ENCODE data around the gene AMPD3. TPM values are rescaled to one million over a fixed set of nuclear protein-coding genes. Genes with fewer than 3 reads are reported as not detected.

AMPD3 gene
- total RNA-seq, 1 donor from 2014 or later: 3.4 TPM

GRCh38 chr11:10484461-10485180, 29.6 kb downstream of the AMPD3 start:
- intact Hi-C loops (cut with DNase I): no loop called here
- no peak for DNase-seq (ENCODE audit: low spot score)

DNA sequence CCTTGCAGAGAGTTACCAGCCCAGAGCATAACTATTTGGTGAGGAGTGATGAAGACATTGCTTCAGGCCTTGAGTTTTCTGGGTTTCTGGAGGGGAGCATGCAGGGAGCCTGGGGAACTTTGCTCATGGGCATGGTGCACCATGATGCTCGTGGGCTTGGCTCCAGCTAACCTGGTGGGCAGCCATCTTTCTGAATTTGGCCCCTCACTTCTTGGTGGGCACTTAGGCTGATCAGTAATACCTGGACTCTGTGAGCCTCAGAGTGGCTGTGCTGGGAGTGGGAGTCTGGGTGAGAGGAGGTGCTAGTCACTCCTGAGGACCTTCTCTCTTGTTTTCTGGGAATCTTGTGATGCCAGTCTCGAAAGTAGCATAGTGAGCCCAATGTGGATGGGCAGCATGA, 30.6 kb downstream of the AMPD3 start:
- DNase-seq (ENCODE audit: low spot score): no peak
- intact Hi-C loops (cut with DNase I): no loop called here

DNA sequence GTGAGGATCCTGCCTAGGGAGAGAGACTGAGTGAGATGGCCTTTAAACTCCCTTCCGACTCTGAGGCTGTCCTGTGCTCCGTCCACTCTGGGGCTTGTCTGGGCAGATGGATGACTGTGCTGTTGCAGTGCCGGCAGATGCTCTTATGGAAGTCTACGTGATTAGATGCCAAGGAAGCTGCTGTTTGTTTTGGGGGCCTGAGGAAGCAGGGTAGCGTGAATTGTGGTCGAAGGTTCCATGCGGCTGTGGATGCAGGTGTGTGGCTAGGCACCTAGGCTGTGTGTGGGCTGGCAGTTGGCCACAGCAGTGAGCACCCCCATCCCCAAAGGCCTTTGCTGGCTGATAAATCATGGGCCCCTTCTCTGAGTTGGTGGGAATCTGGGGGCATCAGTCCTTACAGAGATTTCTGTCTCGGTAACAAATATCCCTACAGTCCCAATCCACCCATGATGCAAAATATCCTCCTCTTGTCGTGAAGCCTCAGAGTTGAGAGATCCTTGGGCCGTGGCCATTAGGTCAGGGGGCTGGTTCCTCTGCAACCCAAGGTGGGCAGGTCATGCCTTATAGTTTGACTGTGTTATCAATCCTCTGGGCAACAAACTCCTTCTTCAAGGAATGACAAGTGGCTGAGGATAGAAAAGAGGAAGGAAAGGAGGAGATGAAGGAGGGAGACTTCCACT, 31.2 kb downstream of the AMPD3 start:
- intact Hi-C loops (cut with DNase I): no loop called here
- no peak for DNase-seq (ENCODE audit: low spot score)

DNA sequence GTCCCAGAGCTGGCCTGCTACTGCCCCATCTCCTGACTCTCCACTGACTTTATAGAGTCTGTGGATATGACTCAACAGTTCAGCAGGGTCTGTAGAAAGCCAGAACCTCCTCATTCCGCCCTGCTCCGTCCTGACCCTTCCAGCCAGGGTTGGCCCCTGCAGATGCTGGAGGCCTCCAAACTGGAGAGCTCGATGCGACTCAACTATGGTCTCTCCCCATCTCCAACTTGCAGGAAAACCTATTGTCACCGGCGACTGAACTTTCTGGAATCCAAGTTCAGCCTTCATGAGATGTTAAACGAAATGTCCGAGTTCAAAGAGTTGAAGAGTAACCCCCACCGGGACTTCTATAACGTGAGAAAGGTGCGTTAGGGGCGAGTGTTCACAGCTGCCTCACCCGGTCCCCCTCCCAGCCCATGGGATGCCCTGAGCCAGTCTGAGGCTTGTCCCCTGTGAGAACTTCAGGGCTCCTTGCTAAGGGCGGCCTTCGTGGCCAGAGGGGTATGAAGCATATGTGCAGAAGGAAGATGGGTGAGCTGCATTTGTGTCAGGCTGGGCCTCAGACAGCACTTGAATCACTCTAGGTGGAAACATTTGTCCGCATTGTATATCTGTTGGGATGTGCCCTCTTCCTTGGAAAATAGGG, 32.1 kb downstream of the AMPD3 start:
- DNase-seq (ENCODE audit: low spot score): no peak
- intact Hi-C loops (cut with DNase I): no loop called here

DNA sequence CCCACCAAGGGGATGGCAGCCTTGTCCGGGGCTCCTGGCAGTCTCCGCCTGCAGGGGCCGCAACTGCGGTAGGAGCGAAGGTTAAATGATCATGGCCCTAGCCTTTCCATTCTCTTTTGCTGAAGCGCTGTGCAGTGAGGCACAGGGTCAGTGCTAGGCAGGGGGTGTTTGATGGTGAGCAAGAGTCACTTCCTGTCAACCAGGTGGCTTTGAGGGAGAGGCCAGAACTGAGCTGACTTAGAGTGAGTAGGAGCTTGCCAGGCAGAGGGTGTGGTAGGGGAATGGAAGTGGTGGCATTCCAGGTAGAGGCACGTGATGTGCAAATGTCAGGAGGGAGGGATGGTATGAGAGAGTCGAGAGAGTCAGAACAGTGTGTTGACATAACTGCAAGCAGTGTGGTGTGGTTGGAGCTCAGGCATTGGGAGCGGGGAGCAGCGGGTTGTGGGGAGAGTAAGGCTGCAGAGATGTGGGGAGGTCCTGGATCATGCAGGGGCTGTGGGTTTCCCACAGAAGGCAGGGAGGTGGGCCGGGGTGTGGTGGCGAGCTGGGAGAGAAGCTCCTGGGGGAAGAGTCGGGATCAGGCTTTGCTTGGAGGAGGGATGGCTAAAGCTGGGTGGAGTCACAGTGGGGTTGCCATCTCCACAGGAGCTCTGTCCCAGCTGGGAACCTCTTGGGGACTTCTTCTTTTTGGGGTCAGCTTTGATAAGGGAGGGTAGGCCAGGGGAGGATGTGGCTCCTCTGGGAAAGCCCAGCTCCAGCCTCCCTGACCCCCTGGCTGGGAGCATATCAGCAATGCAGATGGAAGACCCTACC, 33.3 kb downstream of the AMPD3 start:
- intact Hi-C loops (cut with DNase I): no loop called here

GRCh38 chr11:10488934-10489691, 34.0 kb downstream of the AMPD3 start:
- intact Hi-C loops (cut with DNase I): no loop called here
- no peak for DNase-seq (ENCODE audit: low spot score)

More for the DNA sequence above, 33.3 kb downstream of the AMPD3 start:
- DNase-seq (ENCODE audit: low spot score): no peak

- DNase-seq (ENCODE audit: low spot score): no peak
- intact Hi-C loops (cut with DNase I): no loop called here
These were observed 35.0 kb downstream of the AMPD3 start for GRCh38 chr11:10490032-10490397.

- no peak for DNase-seq (ENCODE audit: low spot score)
- intact Hi-C loops (cut with DNase I): no loop called here
These were observed 35.6 kb downstream of the AMPD3 start for GRCh38 chr11:10490398-10491241.

DNA sequence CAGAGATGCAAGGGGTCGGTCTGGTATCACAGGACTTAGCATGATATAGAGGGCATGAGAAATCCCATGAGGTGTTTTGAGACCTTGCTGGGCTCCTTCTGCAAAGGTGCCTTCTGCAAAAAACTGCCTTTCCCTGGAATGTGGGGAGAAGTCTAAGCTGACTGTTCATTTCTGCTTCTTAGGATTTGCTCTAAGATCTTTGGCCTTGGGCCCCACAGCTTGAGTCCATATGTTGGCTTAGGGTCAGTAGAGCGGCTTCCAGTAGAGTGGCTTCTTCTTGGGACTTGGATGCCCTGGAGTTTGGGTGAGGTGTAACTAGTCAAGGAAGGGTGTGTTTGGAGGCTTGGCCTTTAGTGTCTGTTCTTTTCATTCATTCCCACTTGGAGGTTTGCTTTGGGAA, 37.0 kb downstream of the AMPD3 start:
- intact Hi-C loops (cut with DNase I): no loop called here
- no peak for DNase-seq (ENCODE audit: low spot score)

- no peak for DNase-seq (ENCODE audit: low spot score)
- intact Hi-C loops (cut with DNase I): no loop called here
These were observed 38.1 kb downstream of the AMPD3 start for GRCh38 chr11:10493041-10493663.

DNA sequence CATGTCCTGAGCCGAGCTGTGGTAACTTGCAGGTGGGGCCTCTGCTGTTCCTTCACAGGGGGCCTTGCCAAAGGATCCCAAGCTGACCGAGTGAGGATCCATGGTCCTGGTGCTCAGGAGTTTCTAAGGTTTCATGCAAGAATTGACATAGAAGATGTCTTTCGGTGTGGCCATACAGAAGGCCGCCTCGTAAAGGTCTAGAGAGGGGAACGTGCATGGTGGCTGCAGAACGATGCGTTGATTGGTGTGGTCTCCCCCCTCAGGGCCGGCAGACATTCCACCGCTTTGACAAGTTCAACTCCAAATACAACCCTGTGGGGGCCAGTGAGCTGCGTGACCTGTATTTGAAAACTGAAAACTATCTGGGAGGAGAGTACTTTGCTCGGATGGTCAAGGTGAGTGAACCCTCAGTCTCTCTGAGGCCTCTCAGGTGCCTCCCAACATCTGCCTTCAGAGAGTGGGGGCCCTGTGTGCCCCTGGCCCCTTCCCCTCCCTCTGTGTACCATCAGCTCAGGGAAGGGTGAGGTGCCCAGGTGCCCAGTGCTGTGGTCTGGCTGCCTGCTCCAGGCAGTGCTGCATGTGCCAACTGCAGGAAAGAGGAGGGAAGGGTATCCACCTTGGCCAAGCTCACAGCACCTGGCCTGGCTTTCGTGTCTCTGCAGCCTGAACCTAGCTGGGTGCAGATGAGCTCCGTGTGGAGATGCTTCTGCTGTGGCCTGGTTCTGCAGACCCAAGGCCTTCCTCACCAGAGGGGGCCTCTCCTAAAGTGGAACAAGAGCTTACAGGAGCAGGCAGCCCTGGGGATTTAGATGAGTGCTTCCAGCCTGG, 39.8 kb downstream of the AMPD3 start:
- intact Hi-C loops (cut with DNase I): no loop called here
- DNase-seq (ENCODE audit: low spot score): no peak

GRCh38 chr11:10495464-10495786, 40.4 kb downstream of the AMPD3 start:
- intact Hi-C loops (cut with DNase I): no loop called here
- no peak for DNase-seq (ENCODE audit: low spot score)

DNA sequence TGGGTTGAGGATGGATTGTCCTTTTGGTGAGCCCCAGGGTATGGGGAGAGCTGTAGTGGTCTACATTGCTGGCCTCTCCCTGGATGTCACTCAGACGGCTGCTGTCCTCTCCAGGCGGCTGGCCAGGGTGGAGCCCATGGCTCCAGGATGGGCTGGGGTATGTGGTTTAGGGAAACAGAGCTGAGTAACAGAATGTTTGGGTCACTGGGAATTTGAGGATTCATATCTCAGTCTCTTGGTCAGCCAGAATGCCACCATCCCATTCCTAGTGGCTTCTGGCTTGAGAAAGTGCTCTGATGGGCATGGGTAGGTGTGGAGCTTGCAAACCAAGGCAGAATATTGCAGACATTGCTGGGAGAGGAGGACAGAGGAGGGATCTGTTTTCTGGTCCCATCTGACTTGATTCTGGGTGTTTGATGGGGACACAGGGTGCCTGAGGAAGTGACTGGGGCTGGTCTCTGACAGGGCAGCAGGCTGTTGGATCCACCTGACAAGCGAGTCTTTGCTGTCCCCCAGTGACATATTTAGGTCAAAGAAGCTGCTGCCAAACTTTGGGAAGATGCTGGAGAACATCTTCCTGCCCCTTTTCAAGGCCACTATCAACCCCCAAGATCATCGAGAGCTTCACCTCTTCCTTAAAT, 41.4 kb downstream of the AMPD3 start:
- intact Hi-C loops (cut with DNase I): no loop called here
- no peak for DNase-seq (ENCODE audit: low spot score)

DNA sequence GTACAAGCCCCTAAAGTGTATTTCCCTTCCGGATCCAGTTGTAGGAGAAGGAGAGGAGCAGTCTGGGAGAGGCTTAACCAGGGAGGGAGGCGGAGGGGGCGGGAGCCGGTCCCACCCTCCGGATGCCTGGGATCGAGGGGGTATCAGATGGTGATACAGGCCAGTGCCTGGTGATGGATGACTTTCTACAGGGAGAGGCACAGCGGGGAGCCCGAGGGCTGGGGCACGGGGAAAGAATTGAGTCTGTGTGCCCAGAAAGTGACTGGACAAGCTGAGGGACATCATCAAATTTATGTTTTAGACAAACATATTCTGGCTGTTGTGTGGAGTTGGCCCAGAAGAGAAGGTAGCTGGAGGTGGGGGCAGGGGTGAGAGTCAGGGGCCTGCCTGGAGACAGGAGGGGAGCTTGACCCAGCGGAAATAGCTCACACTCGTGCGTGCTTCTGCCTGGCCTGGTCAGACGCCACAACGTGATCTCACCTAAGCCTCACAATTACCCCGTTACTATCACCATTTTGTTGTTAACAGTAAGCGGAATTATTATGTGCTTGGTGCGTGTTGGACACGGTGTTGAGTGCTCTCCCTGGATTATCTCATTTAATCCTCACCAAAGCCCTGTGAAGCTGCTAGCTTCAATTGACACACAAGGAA, 42.4 kb downstream of the AMPD3 start:
- intact Hi-C loops (cut with DNase I): no loop called here
- no peak for DNase-seq (ENCODE audit: low spot score)

- intact Hi-C loops (cut with DNase I): no loop called here
- DNase-seq (ENCODE audit: low spot score): no peak
These were observed 42.9 kb downstream of the AMPD3 start for GRCh38 chr11:10498022-10498400.

DNA sequence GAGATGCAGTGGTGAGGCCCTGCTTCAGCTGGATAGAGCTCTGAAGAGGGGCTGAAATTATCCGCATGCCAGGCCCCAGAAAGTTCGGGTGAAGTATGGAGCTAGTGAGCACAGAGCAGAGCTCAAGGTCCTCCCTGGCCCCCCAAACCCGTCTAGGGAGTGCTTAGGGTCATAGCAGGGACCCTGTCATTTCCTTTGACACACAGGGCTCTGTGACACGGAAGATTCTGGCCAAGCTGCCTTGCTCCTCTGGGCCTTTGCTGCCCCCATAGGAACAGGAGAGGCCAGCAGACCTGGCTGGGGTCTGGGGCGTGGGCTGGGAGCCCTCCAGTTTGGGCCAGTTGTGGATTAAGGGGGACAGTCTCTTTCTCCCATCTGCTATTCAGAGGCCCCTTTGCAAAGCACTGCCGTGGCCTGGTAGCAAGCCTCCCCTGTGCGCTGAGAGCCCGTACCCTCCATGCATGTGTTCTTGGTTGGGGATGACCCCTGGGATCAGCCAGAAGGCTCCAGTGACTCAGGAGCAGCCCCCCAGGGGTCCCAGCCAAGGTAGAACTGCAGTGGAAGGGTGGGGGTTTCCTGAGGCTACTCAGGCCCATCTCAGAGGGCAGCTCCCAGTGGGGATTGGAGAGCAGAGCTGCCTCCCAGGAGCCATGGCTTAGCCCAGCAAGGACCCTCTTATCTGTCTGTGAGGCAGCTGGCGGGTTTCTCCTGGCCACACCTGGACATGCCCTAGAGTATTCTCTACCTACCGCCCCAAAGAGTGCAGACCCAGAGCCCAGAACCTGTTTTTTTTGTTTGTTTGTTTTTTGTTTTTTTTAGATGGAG, 43.6 kb downstream of the AMPD3 start:
- no peak for DNase-seq (ENCODE audit: low spot score)
- intact Hi-C loops (cut with DNase I): no loop called here
